Vagina (tissue), 2 donors: ENCODE data around the gene ORAI2. TPM values are rescaled to one million over a fixed set of nuclear protein-coding genes. Genes with fewer than 3 reads are reported as not detected.

Experiments
- DNase-seq, 2 donors: peaks; one replicate each; pipeline ENCODE4 v3.0.0-alpha.2; 2017; ENCODE audit errors: extremely low spot score in 2 of 2
- H3K27ac ChIP-seq: fragments of 200-600 bp; sonication (generic); one replicate; pipeline ENCODE4 v1.5.1; 2019
- H3K27me3 ChIP-seq: fragments of 200-600 bp; sonication (generic); one replicate; pipeline ENCODE4 v1.5.1; 2019
- H3K36me3 ChIP-seq, 2 donors: fragments of 200-600 bp; sonication (generic); one replicate each; pipeline ENCODE4 v1.5.1; 2017 to 2019
- H3K4me1 ChIP-seq: fragments of 200-600 bp; sonication (generic); one replicate; pipeline ENCODE4 v1.5.1; 2019
- H3K4me3 ChIP-seq, 2 donors: fragments of 200-600 bp; sonication (generic); 1 replicate in 1 of 2; 2 replicates in 1 of 2; pipeline ENCODE4 v1.5.1; 2016 to 2019
- H3K9me3 ChIP-seq: fragments of 200-600 bp; sonication (generic); one replicate; pipeline ENCODE4 v1.5.1; 2019
- CTCF ChIP-seq, 3 experiments: fragments of 450-650 bp in 2 of 3; fragments of 200-600 bp in 1 of 3; sonication (generic) in 1 of 3; IDR thresholded peaks; one replicate each; pipeline ENCODE4 v1.5.1; 2017 to 2019; ENCODE audit warnings: antibody characterized with exemption in 3 of 3, mild to moderate bottlenecking in 2 of 3, moderate library complexity in 2 of 3
- POLR2A ChIP-seq, 2 donors: fragments of 450-650 bp; IDR thresholded peaks; one replicate each; pipeline ENCODE4 v1.6.1; 2017; ENCODE audit warnings: antibody characterized with exemption in 2 of 2, mild to moderate bottlenecking in 2 of 2, moderate library complexity in 2 of 2
- POLR2AphosphoS5 ChIP-seq, 2 donors: sonication (generic); formaldehyde crosslinking; IDR thresholded peaks; one replicate each; pipeline ENCODE4 v1.9.0; 2017; ENCODE audit warnings: antibody characterized with exemption in 2 of 2, mild to moderate bottlenecking in 2 of 2, low read depth in 1 of 2; ENCODE audit not compliant: insufficient read depth in 1 of 2
- intact Hi-C: fragments of 100-400 bp; cut with DNase I; formaldehyde crosslinking; loops from one replicate; pipeline ENCODE4 v1.15.1; 2023
- total RNA-seq: library from RNA; depleted of rRNA; stranded (reverse); fragments of >200 nt; gene quantifications from one replicate; pipeline ENCODE4 v1.2.3, GENCODE V29; 2016

The ORAI2 gene
- total RNA-seq, 1 donor from 2014 or later: 15.5 TPM

GRCh38 chr7:102439963-102440795, 6.8 kb downstream of the ORAI2 start:
- H3K36me3 ChIP-seq: peaks cover 0 to 4% of the 10 kb centered on the region in 2 donors
- DNase-seq: no peak
- peaks cover 8% of the 10 kb centered on the region for H3K4me1 ChIP-seq
- H3K9me3 ChIP-seq: no peaks in the 10 kb centered on the region
- TF ChIP-seq POLR2AphosphoS5 (IDR thresholded peaks at IDR 0.05; ENCODE audit: insufficient read depth in 1 of 2, low read depth in 1 of 2) (no peak), POLR2A (IDR thresholded peaks at IDR 0.05) (no peak), CTCF (IDR thresholded peaks at IDR 0.05) (no peak)
- intact Hi-C loops: no loop called here
- H3K27me3 ChIP-seq: no peaks in the 10 kb centered on the region
- H3K27ac ChIP-seq: no peak overlapping the region
- H3K4me3 ChIP-seq: no peak overlapping the region

- peaks cover 0 to 14% of the 10 kb centered on the region in 2 donors for H3K36me3 ChIP-seq
- DNase-seq: no peak
- H3K4me1 ChIP-seq: peaks cover 3% of the 10 kb centered on the region
- H3K9me3 ChIP-seq: no peaks in the 10 kb centered on the region
- TF ChIP-seq POLR2AphosphoS5 (IDR thresholded peaks at IDR 0.05; ENCODE audit: insufficient read depth in 1 of 2, low read depth in 1 of 2) (no peak), POLR2A (IDR thresholded peaks at IDR 0.05) (no peak), CTCF (IDR thresholded peaks at IDR 0.05) (no peak)
- intact Hi-C loops: no loop called here
- no peak overlapping the region for H3K27ac ChIP-seq
- H3K27me3 ChIP-seq: no peaks in the 10 kb centered on the region
- no peak overlapping the region for H3K4me3 ChIP-seq
Observed at GRCh38 chr7:102444961-102445673, 11.7 kb downstream of the ORAI2 start.

- Histone ChIP-seq H3K9me3 (no peaks in the 10 kb centered on the region), H3K36me3 (peaks cover 0 to 14% of the 10 kb centered on the region in 2 donors), H3K4me3 (no peak overlapping the region), H3K27me3 (no peaks in the 10 kb centered on the region), H3K4me1 (no peaks in the 10 kb centered on the region), H3K27ac (no peak overlapping the region)
- no peak for TF ChIP-seq POLR2AphosphoS5 (IDR thresholded peaks at IDR 0.05; ENCODE audit: insufficient read depth in 1 of 2, low read depth in 1 of 2)
- no peak for TF ChIP-seq CTCF (IDR thresholded peaks at IDR 0.05)
- TF ChIP-seq POLR2A (IDR thresholded peaks at IDR 0.05): no peak
- intact Hi-C loops: no loop called here
- no peak for DNase-seq
Observed at GRCh38 chr7:102445674-102446071, 12.3 kb downstream of the ORAI2 start.

- TF ChIP-seq POLR2AphosphoS5 (IDR thresholded peaks at IDR 0.05; ENCODE audit: insufficient read depth in 1 of 2, low read depth in 1 of 2): no peak
- TF ChIP-seq POLR2A (IDR thresholded peaks at IDR 0.05): no peak
- TF ChIP-seq CTCF (IDR thresholded peaks at IDR 0.05): no peak
- H3K4me1 ChIP-seq: no peaks in the 10 kb centered on the region
- intact Hi-C loops: no loop called here
- no peak overlapping the region for H3K4me3 ChIP-seq
- no peak overlapping the region for H3K27ac ChIP-seq
- peaks cover 0 to 14% of the 10 kb centered on the region in 2 donors for H3K36me3 ChIP-seq
- no peaks in the 10 kb centered on the region for H3K27me3 ChIP-seq
- DNase-seq: no peak
- no peaks in the 10 kb centered on the region for H3K9me3 ChIP-seq
Observed at GRCh38 chr7:102446387-102447156, 13.2 kb downstream of the ORAI2 start.
